NCI-H524 treated with DMSO at 0.1 percent for 48 hours (cell line): ENCODE results near the gene CCDC146.
"Not testable (repeated sequence)": the region's sequence is repeated elsewhere in the genome, so short reads cannot be mapped to it uniquely, and the experiment has no call there.

ENCODE experiments used
- DNase-seq: peaks from one replicate; lab custom pipeline; 2025; lab: John Stamatoyannopoulos, UW

The CCDC146 gene

DNA sequence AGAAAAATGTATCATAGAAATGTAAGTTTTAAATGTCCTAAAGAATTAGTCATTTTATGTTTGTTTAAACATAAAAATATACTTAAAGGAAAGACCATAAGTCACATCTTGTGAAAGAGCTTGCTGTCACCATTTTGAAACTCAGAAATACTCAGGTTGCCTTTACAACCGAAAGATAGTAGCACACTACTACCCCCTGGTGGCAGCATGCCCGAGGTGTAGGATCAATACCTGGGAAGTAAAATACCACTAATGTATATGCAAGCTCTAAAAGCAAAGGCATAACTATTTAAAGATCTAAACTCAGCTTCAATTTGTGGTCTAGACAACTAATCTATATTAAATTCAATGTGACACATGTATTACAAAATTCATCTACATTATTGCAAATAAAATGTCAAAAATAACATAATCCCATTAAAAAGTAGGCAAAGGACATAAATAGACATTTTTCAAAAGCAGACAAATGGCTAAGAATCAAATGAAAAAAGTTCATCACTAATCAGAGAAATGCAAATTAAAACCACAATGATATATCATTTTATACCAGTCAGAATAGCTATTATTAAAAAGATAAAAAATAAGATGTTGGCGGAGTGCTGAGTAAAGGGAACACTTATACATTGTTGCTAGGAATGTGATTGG lies 124.9 kb downstream of the CCDC146 start:
- peak; percentile 8 for DNase-seq

DNA sequence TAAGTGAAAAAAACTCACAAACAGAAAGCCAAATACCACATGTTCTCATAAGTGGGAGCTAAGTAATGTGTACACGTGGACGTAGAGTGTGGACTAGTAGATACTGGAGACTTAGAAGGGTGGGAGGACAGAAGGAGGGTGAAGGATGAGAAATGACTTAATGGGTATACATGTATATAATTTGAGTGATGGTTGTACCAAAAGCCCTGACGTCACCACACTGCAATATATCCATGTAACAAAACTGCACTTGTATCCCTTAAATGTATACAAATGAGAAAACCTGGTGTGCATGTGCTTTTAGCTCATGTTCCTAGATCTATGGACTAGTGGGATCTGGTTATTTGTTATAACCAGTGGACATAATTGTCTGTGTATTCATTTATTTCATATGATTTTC lies 125.7 kb downstream of the CCDC146 start:
- DNase-seq = no peak

DNA sequence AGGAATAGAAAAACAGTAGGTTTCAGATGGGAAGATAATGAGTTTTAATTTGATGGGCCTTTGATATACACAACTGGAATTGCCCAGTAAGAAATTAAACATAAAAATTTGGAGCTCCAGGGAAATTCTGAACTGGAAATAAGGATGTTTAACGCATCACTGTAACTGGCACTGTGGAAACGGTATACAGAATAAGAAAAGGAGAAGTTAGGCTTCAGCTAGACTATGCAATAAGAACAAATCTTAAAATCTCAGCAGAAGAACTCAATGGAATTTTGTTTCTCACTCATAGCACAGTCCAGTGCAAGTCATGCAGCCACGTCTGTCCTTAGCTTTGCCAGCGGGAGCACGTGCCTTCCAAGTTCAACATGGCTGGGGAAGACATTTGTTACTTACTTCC lies 130.1 kb downstream of the CCDC146 start:
- no peak for DNase-seq

DNA sequence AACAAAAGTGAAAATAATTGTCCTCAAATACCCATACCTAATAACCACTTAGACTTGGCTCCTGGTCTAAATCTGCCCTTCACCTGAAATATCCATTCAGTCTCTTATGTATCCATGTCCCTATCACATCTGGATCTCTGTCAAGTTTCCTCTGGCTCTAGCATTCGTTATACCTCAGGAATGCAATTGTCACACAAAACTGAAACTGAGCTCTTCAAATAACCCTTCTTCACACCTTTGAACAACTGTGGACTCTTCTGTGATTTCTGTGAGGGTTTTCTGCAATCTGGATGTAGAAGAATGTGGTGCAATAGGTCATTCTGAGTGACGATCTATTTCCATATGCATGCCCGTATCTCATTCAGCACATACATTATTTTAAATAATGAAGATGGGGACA lies 130.7 kb downstream of the CCDC146 start:
- no peak for DNase-seq

DNA sequence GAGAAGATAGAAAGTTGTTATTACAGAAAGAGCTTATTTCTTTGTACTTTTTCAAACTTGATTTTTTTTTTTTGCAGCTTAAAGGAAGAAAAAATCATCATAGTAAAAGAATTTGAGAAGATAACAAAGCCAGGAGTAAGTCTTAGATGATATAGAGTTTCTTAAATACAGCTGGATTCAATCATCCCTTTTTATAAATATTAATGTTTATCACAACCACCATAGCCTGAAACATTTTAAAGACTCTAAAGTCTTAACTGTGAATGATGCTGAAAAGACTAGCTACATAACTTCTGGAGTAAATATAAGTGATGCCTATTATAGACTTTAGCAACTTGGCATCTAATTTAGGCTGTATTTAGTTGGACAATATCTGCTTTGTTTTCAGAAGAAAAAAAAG lies 132.0 kb downstream of the CCDC146 start:
- DNase-seq = no peak

DNA sequence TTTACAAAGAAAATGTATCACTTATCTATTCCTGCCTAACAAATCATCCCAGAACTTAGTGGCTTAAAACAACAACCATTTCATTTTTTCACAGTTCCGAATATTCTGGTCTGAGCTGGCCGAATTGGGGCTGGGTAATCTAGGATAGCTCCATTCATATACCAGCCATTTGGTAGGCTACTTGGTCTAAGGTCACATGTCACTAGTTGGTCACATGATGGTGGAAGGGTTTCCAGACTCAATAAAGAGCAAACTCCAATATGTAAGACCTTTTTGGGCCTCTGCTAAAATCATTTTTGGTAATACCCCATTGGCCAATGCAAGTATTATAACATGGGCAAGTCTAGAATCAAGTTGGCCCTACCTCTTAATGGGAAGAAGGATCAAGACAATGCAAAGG lies 132.5 kb downstream of the CCDC146 start:
- no peak for DNase-seq

DNA sequence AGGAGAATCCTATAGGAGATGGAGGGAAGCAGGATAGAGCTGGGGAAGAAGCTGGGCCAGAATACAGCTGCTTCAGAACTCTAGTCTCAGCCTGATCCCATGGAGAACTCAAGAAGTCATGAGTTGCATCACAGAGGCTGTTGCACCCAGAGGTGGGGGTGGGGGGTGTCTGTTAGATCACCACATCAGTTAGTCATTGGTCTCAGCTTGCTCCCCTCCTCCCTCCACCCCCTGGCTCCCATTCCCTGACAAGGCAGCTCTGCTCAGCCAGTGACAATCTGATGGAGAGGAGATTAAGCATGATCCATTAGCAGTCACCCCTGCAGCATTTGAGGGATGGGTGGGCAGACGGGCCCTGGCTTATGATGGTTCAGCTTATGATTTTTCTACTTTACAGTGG lies 135.6 kb downstream of the CCDC146 start:
- DNase-seq = no peak

DNA sequence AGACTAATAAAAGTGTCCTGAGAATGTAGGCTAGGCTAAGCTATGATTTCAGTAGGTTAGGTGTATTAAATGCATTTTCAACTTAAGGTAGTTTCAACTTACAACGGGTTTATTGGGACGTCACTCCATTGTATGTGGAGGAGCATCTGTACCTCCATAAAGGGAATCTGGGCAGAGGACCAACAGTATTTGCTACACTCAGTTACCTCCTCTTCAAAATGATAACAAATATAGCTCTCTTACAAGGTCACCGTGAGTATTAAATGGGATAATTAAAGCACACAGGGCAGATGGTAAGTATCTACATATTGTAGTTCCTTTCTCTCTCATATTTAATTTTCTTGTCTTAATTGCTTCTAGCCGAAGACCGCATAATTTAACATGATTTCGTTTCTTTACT lies 136.2 kb downstream of the CCDC146 start:
- DNase-seq = no peak

DNA sequence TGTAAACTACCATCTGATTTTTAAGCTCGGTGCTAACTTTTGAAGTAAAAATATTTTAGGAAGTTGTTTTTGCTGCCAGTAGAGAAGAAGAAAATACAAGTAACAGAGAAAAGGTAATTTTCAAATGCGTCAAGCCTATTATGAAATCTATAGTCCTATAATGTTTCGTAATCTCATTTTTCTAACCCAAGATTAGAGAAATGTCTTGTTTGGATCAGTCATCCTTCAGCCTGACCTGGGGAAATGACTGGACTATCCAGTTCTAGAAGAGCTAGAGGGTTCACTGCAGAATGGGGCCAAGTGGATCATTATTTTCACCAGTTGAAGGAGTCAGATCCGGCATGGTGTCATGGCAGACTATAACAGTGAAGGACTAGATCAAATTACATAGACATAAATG lies 139.9 kb downstream of the CCDC146 start:
- no peak for DNase-seq

DNA sequence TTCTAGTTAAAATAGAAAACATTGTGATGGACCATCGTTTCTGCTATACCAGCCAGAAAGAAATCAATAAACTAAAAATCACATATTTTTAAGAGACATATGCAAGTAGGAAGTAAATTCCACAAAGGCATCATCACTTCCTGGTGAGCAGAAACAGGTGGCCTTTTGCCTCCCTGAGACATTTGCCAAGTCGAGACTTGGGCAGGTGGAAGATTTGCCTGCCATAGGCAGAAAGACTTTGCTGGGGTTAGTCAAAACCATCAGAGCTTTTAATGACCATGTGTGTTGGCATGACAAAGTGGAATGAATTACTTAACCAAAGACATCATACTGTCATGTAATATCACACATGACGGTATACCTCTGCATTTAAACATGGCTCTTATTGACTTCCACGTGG lies 143.3 kb downstream of the CCDC146 start:
- no peak for DNase-seq

DNA sequence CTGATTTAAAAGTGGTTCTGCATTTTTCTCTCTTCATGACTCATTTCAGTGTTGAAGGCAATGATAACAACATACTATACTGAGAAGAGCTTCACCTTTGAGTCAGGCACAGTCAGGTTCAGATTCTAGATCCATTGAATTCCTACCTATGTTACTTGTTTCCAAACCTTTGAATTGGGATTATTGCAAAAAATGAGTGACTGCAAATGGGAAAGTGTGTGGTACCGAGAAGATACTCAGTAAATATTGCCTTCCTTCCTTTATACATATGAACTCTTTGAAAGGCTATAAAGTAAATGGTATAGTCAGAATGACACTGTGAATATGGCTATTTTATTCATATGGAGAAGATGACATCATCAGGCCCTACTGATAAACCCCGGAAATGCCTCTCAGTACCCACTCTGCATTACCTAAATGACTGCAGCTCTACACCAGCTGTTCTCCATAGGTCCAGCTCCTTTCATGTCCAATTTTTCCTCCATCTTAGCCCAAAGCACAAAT lies 143.9 kb downstream of the CCDC146 start:
- DNase-seq = no peak

DNA sequence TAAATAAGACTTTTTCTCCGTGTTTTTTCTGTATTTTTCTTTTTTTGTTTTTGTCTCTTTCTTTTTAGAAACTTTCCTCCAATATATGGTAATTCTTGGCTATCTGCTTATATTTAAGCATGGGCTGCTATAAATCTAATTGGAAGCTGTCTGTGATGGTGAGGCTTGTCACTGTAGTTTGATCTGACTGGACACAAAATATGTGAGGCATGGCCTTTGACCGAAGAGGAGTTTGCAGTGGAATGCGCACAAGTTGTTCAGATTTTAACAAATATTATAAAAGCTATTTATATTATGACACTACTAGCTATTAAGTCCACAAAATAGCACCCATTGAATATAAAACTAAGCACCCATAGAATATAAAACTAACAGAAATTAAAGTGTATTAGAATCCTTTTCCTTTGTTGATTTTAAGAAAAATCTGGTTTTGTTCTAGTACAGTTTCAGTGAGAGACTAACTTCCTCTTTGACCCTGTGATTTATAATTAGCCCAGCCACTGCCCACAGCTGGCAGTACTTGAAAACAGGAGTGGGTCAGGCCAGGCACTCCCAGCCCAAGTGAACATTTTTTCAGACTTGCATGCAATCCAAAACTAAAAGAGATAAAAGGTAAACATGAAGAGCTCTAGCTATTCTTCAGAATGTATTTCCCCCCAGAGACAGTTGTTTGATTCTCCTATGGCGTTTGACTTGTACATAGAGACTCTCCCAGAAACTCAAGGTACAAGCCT lies 147.1 kb downstream of the CCDC146 start:
- DNase-seq = no peak

DNA sequence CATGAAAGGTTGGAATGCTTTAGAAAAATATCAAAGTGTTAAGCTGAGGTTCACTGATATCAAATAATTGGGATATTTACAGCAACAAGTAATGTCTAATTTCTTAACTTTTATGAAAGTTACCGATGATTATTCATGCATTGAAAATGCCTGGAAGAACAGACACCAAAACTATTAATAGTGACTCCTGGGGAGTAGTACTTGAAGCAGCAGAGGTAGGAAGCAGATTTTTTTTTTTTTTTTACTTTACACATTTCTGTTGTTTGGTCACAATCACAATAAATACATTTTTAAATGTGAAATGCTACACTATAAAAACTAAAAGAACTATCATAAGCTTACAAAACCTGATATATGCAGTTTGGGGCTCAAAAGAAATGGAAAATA lies 147.7 kb downstream of the CCDC146 start:
- DNase-seq = no peak

DNA sequence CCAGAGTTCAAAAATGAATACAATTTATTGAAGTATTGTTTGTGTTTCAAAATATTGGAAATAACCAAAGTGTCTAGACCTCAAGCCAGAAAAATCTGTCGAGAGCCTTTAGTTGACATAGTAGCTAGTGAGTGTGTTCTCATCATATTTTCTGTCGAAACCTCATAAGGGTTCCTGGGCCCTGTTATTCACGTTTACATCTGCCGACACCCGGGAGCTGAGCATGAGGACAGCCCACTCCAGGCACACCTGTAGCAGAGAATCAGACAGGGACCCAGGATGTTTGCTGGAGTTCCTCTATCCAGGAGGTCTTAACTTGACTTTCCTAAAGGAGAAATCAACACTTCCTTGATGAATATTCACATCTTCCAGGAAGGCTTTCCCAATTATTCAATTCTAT lies 149.4 kb downstream of the CCDC146 start:
- no peak for DNase-seq

DNA sequence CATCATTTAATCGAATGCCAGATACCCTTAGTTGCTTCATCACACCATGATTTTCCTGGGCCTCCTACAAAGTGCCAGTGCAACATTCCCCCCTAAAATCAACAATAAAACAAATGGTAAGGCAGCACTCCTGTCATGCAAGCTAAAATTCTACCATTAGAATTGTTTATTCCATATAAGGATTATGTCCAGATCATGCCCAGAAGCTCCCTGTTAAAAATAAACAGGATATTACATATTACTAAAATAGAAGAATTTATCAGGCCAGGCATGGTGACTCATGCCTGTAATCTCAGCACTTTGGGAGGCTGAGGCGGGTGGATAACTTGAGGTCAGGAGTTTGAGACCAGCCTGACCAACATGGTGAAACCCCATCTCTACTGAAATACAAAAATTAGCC lies 153.2 kb downstream of the CCDC146 start:
- not testable (repeated sequence) for DNase-seq

DNA sequence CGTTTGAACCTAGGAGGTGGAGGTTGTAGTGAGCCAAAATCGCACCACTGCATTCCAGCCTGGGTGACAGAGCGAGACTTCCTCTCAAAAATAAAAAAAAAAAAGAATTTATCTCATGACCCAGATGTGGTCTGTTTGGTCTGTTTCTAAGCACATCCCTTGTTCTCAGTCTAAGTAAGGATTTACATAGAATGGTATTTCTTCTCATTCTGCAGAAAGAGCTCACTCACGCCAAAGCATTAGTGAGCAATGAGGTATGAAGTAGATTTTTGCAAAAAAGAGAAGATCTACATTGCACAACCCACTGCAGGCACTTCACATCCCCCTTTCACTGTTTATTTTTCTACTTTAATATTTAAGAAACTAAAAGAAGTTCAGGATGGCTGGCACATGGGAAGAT lies 153.7 kb downstream of the CCDC146 start:
- DNase-seq = no peak

DNA sequence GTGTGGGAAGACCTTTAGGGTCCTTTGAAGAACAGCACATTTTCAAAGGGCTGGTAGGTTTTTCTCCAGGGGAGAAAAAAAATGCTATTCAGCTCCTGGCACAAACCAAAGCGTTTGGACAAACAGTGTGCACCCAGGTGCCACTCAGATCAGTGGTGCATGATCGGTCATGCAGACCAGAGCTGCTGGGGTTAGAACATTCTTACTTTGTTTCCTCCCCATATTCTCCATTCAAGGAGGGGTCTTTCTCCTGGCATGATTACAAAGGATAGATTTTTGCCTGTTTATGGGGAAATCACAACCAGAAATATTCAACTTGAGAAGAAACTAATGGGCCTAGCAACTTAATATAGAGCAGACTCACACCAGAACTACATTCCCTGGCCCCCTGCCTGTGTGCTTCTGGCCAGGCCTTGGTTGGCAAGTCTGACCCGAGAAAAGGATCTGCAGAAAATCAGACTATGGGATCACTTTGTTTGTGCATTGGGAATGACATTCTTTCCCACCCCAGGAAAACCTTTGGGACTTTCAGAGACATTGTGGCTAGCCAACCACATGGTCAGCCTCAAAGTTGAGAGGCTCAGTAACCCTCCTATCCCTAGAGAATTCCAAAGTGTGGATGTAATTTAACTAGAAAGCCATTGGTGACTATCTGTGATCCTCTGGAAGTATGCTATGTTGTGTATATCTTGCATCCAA lies 159.5 kb downstream of the CCDC146 start:
- no peak for DNase-seq

DNA sequence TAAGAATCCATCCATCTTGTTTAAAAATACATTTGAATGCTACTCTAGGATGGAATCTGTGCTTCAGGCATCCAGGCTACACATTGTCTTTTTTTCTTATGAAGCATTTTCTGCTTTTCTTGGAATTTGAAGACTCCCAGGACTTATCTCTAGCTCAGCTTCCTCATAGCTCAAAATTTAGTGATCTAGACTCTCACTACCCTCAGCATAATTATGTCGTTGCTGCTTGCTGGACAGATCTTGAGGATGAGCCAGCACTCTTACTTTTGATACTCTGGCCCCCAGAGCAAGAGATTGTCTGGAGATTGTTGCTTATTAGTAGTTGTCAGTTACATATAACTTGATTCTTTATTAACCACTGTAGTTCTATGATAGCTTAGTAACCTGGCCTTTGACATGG lies 160.5 kb downstream of the CCDC146 start:
- DNase-seq = no peak

DNA sequence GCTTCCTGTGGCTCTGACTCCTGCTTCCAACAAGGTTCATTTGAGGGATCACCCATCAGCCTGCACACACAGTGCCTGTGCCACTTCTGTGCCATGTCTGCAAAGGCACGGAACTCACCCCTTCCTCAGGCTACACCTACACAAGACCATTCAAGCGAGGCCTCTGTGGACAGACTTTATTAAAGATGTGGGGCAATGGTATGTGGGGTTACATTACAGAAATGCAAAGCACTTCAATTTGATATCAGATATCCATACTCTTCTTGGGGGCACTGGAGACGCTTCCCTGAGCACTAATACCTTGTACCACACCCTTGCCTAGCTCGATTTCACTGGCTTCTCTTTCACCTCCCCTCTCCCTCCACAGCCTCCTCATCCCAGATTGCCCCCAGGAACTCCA lies 161.6 kb downstream of the CCDC146 start:
- no peak for DNase-seq

DNA sequence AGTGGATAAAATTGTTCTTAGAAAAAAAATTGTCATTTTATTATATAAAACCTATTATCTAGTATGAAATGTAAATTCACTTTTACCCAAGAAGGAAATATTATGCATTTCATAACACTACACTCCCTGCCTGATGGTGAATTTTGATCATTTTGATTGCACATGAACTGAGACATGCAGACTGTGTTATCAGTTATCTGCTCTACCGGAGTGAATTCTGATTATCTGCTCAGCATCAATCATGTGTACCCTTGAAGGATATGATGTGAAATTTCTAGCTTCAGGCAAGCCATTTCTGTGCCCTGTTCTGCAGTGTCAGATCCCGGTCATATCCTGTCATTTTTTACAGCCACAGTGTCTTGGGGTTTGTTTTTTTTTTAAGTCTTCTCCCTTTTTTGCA lies 162.2 kb downstream of the CCDC146 start:
- no peak for DNase-seq

DNA sequence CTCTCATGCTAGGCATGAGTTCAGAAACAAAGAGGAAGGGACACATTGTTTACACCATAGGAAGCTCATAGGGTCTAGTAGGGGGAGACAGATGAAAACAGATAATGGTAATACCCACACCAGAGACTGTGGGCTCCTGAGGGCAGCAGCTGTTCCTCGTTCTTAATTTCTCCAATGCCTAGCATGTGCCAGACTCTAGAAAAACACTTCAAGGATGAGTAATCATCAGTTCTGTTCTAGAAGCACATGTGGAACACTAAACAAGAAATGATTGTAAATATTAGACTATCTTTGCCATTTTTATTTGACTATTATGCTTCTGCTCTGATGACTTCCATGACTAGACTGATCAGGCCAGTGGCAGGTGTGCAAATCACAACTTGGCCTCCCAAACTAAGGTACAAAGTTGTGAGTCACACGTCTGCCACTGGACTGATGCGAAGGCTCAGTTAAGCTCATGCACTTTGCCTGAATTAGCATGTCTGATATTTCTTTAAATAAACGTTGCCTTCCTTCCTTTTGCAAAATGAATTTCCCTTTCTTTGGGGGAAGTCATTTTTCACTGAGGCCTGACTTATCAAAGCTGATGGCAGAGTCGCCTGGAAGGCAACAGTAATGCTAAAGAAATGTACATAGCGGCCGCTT lies 166.4 kb downstream of the CCDC146 start:
- DNase-seq = no peak

DNA sequence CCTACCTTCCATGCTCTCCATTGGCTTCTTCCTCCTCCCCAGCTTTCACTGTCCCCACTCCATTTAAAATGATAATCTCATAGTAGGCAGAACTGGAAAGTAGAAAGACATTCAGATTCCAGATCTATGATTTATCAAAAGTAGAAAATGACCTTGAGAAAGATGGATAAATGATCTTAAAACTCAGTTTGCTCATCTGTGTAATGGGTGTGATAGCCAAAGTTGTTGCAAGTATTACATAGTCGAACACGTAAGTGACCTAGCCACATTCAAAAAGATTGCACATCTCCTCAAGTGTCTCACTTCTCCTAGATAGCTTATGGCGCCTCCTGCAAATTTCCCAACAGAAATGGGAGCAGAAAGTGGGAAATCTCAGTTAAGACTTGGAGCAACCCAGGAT lies 167.0 kb downstream of the CCDC146 start:
- no peak for DNase-seq

DNA sequence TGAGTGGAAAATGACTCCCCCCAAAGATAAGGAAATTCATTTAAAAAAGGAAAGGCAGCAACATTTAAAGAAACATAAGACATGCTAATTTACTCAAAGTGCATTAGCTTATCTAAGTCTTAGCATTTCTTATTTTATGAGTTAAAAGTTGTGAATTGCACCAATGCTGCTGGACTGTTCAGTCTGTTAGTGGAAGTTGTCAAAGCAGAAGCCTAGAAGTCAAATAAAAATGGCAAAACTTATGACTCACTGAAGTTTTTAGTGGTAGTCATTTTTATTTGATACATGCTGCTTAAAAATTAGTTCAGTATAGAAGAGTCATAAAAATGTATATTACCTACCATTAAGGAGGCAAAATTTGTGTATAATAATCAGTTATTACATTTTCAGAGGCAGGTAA lies 168.0 kb downstream of the CCDC146 start:
- DNase-seq = no peak
